GM23338 (cell line): ENCODE data around the gene EHBP1L1. TPM values are rescaled to one million over a fixed set of nuclear protein-coding genes. Genes with fewer than 3 reads are reported as not detected.

Experiments used
- ATAC-seq: fragments of 200-7000 bp; cut with Tn5 transposase; 3 replicates; pipeline ENCODE4 v1.9.1; 2020
- DNase-seq: peaks from one replicate; pipeline ENCODE4 v3.0.0-alpha.2; 2015; ENCODE audit warnings: low spot score
- H2AFZ ChIP-seq: fragments of 200-600 bp; sonication (generic); 2 replicates; pipeline ENCODE4 v1.8.0; 2016; ENCODE audit warnings: antibody characterized with exemption, mild to moderate bottlenecking, moderate library complexity
- H3F3A ChIP-seq: fragments of 200-600 bp; sonication (generic); replicated peaks from 2 replicates; pipeline ENCODE4 v1.8.0; 2017; ENCODE audit warnings: antibody characterized with exemption, mixed run types, low read depth
- H3K27ac ChIP-seq: fragments of 200-600 bp; sonication (generic); 2 replicates; pipeline ENCODE4 v1.6.1; 2016; ENCODE audit warnings: low read depth
- H3K27me3 ChIP-seq: fragments of 200-600 bp; sonication (generic); 2 replicates; pipeline ENCODE4 v1.8.0; 2016; ENCODE audit warnings: mild to moderate bottlenecking, mixed run types, moderate library complexity; ENCODE audit not compliant: insufficient read depth
- H3K36me3 ChIP-seq: fragments of 200-600 bp; sonication (generic); 2 replicates; pipeline ENCODE4 v1.8.0; 2016; ENCODE audit warnings: mild to moderate bottlenecking; ENCODE audit not compliant: insufficient read depth
- H3K4me1 ChIP-seq: fragments of 200-600 bp; sonication (generic); 2 replicates; pipeline ENCODE4 v1.8.0; 2016; ENCODE audit warnings: mild to moderate bottlenecking, moderate library complexity; ENCODE audit not compliant: insufficient read depth
- H3K4me2 ChIP-seq: fragments of 200-600 bp; sonication (generic); 2 replicates; pipeline ENCODE4 v1.7.1; 2017; ENCODE audit warnings: mixed run types
- H3K4me3 ChIP-seq: fragments of 200-600 bp; sonication (generic); 2 replicates; pipeline ENCODE4 v1.6.1; 2016; ENCODE audit warnings: mixed run types
- H3K79me2 ChIP-seq: fragments of 200-600 bp; sonication (generic); replicated peaks from 2 replicates; pipeline ENCODE4 v1.8.0; 2017; ENCODE audit warnings: mild to moderate bottlenecking; ENCODE audit not compliant: insufficient read depth
- H3K9me2 ChIP-seq: fragments of 200-600 bp; sonication (generic); 2 replicates; pipeline ENCODE4 v1.8.0; 2017; ENCODE audit not compliant: insufficient read depth
- H4K20me1 ChIP-seq: fragments of 200-600 bp; sonication (generic); replicated peaks from 2 replicates; pipeline ENCODE4 v1.8.0; 2017; ENCODE audit warnings: mild to moderate bottlenecking; ENCODE audit not compliant: insufficient read depth
- H3K27ac Mint-ChIP-seq: 2 replicates; pipeline ENCODE4 v1.8.0; 2020; ENCODE audit warnings: inconsistent platforms, mild to moderate bottlenecking, moderate library complexity, mixed read lengths
- H3K27me3 Mint-ChIP-seq: 3 replicates; pipeline ENCODE4 v1.8.0; 2022; ENCODE audit warnings: low read depth, mild to moderate bottlenecking, moderate library complexity, mixed read lengths, inconsistent platforms; ENCODE audit not compliant: insufficient read depth, poor library complexity
- H3K36me3 Mint-ChIP-seq: 3 replicates; pipeline ENCODE4 v1.8.0; 2021; ENCODE audit warnings: low read depth, mild to moderate bottlenecking, inconsistent platforms, moderate library complexity, mixed read lengths
- H3K4me1 Mint-ChIP-seq: 3 replicates; pipeline ENCODE4 v1.8.0; 2020; ENCODE audit warnings: mild to moderate bottlenecking, inconsistent platforms, mixed read lengths
- H3K4me3 Mint-ChIP-seq: 3 replicates; pipeline ENCODE4 v1.8.0; 2021; ENCODE audit warnings: moderate library complexity, mild to moderate bottlenecking, inconsistent platforms, mixed read lengths
- H3K9me3 Mint-ChIP-seq: 3 replicates; pipeline ENCODE4 v1.8.0; 2020; ENCODE audit warnings: moderate library complexity, mild to moderate bottlenecking, inconsistent platforms, mixed read lengths
- CREB1 ChIP-seq: fragments of 250-450 bp; sonication (Bioruptor Pico); IDR thresholded peaks from 2 replicates; pipeline ENCODE4 v1.5.0; 2020; ENCODE audit warnings: low read depth, mild to moderate bottlenecking, moderate library complexity
- EZH2 ChIP-seq: fragments of 200-600 bp; sonication (generic); IDR thresholded peaks from one replicate; pipeline ENCODE4 v1.8.0; 2017; ENCODE audit warnings: antibody characterized with exemption, mild to moderate bottlenecking, low read depth; ENCODE audit not compliant: unreplicated experiment
- JUNB ChIP-seq: IDR thresholded peaks from one replicate; pipeline ENCODE4 v1.6.1; 2016; ENCODE audit warnings: antibody characterized with exemption; ENCODE audit not compliant: unreplicated experiment
- NANOG ChIP-seq: IDR thresholded peaks from 2 replicates; pipeline ENCODE4 v1.6.1; 2016; ENCODE audit warnings: antibody characterized with exemption, borderline replicate concordance
- POLR2AphosphoS5 ChIP-seq: IDR thresholded peaks from 2 replicates; pipeline ENCODE4 v1.6.1; 2016; ENCODE audit warnings: antibody characterized with exemption, low read depth
- STAT1 ChIP-seq: IDR thresholded peaks from one replicate; pipeline ENCODE4 v1.6.1; 2016; ENCODE audit warnings: antibody characterized with exemption; ENCODE audit not compliant: unreplicated experiment
- ZNF114 ChIP-seq: fragments of 250-450 bp; sonication (Bioruptor Pico); IDR thresholded peaks from 2 replicates; pipeline ENCODE4 v1.5.0; 2020; ENCODE audit warnings: mild to moderate bottlenecking, moderate library complexity
- ZNF331 ChIP-seq: fragments of 250-450 bp; sonication (Bioruptor Pico); IDR thresholded peaks from 2 replicates; pipeline ENCODE4 v1.5.0; 2020; ENCODE audit warnings: low read depth, mild to moderate bottlenecking, moderate library complexity
- polyA plus RNA-seq: library from polyadenylated mRNA; unstranded; fragments of >200 nt; fragmentation: Nextera tagmentation; extraction: Ambion mirVana; gene quantifications from 2 replicates; pipeline ENCODE4 v1.2.1, GENCODE V29; 2016
- total RNA-seq: library from RNA; depleted of rRNA; stranded (reverse); fragments of >200 nt; shearing (Covaris generic); gene quantifications from 2 replicates; pipeline ENCODE4 v1.2.3, GENCODE V29; 2014
- TF ChIP-seq, protein P1 (sequence below), 2 experiments: fragments of 200-600 bp in 1 of 2; sonication (generic) in 1 of 2; conservative IDR thresholded peaks; 2 replicates each; pipeline versions ENCODE4 v1.5.1 to v1.6.1; 2016 to 2017; ENCODE audit warnings: antibody characterized with exemption in 2 of 2, low read depth in 2 of 2, mild to moderate bottlenecking in 2 of 2, moderate library complexity in 1 of 2
- TF ChIP-seq, protein P2 (sequence below): IDR thresholded peaks from 2 replicates; pipeline ENCODE4 v1.6.1; 2016; ENCODE audit warnings: antibody characterized with exemption
- TF ChIP-seq, protein P3 (sequence below): IDR thresholded peaks from one replicate; pipeline ENCODE4 v1.6.1; 2018; ENCODE audit warnings: antibody characterized with exemption; ENCODE audit not compliant: unreplicated experiment

The EHBP1L1 gene
- total and polyA plus RNA-seq, 2 experiments from 2014 or later: 2.9 to 10.9 TPM

DNA sequence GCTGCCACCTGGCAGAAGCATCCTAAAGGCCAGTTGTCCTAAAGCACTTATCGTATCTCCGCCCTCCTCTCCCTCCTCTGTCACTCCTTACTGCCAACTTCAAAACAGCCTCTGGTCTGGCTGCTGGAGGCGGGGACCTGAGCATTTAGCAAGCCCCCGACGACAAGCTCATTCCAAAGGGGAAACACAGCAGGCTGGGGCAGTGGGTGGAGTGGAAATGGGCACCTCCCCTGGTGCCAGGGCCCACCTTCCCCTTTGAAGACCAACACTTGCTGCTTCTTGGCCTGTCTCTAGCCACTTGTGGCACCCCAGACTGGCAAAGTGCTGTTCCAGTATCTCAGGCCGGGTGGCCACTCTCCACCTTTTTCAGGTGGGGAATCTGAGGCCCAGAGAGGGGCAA, 34.6 kb downstream of the EHBP1L1 start:
- Mint-ChIP-seq H3K27me3 (peaks cover 22% of the 10 kb centered on the region), H3K9me3 (no peaks in the 10 kb centered on the region), H3K27ac (no peak overlapping the region; the same call in 1 of the 2 replicates), H3K4me3 (no peak overlapping the region; the same call in 2 of the 3 replicates), H3K4me1 (peaks cover 17% of the 10 kb centered on the region), H3K36me3 (peaks cover 8% of the 10 kb centered on the region; the same call in 2 of the 3 replicates)
- Histone ChIP-seq H3K79me2 (peaks cover 11% of the 10 kb centered on the region; the same call in 1 of the 2 replicates), H3K27me3 (no peaks in the 10 kb centered on the region), H3K4me2 (no peak overlapping the region), H3F3A (peaks cover 21% of the 10 kb centered on the region), H3K27ac (no peak overlapping the region), H4K20me1 (no peaks in the 10 kb centered on the region; the same call in 1 of the 2 replicates), H3K4me3 (no peak overlapping the region), H3K36me3 (no peaks in the 10 kb centered on the region), H3K9me2 (no peaks in the 10 kb centered on the region), H2AFZ (no peak overlapping the region), H3K4me1 (peaks cover 21% of the 10 kb centered on the region)
- TF ChIP-seq ZNF114 (CRISPR knock-in tag) (no peak), JUNB (no peak), STAT1 (no peak), NANOG (no peak), ZNF331 (CRISPR knock-in tag) (no peak), CREB1 (CRISPR knock-in tag) (no peak), EZH2 (no peak)
- DNase-seq (no peak), ATAC-seq (no peak)

DNA sequence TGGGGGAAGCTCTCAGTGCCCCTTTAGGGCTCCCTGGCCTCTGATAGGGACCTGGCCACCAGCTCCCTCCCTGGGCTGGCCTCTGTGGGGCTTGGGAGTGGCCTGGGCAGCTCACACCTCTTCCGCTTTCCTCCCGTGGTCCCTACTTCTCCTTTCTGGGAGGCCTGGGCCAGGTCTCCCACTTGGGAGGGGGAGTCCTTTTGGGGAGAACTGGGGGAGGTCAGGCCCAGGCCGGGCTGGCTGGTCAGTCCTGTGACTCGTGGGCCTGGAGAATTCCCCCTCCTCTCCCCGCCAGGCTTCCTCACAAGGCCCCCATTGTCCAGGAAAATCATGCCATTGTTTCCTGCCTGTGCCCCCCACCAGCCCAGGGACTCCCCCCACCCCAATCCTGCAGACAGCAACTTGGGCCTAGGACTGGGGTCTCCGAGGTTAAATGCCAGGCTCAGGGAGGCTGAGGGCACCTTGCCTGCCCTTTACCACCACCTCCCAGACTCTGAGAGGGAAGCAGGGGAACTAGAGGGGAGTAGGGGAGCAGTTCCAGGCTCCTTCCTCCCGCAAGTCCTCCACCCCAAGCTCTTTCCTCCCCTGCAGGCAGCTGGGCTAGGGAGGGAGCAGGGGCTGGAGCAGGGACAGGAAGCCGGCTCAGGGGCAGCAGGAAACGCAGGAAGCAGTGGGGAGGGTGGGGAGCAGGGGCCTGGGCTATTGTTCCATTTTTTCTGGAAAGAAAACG, 35.3 kb downstream of the EHBP1L1 start:
- no peaks in the 10 kb centered on the region for H3K27me3 ChIP-seq
- peaks cover 20% of the 10 kb centered on the region for H3K4me1 ChIP-seq
- DNase-seq (peak; percentile 56), ATAC-seq (no peak)
- peak overlapping the region; percentile 59; the same call in 1 of the 2 replicates for H3K4me3 ChIP-seq
- peaks cover 12% of the 10 kb centered on the region for H3K79me2 ChIP-seq
- no peaks in the 10 kb centered on the region for H3K9me2 ChIP-seq
- Mint-ChIP-seq H3K27me3 (peaks cover 25% of the 10 kb centered on the region), H3K36me3 (peaks cover 6% of the 10 kb centered on the region; the same call in 1 of the 3 replicates), H3K4me1 (peaks cover 16% of the 10 kb centered on the region), H3K27ac (no peak overlapping the region), H3K9me3 (no peaks in the 10 kb centered on the region), H3K4me3 (peak overlapping the region; percentile 36; the same call in 2 of the 3 replicates)
- peaks cover 19% of the 10 kb centered on the region for H3F3A ChIP-seq
- H4K20me1 ChIP-seq: peaks cover under 1% of the 10 kb centered on the region; the same call in 1 of the 2 replicates
- H2AFZ ChIP-seq: no peak overlapping the region
- peak overlapping the region; percentile 38; the same call in 1 of the 2 replicates for H3K4me2 ChIP-seq
- no peaks in the 10 kb centered on the region for H3K36me3 ChIP-seq
- H3K27ac ChIP-seq: no peak overlapping the region
- TF ChIP-seq POLR2AphosphoS5 (no peak), NANOG (no peak), ZNF114 (CRISPR knock-in tag) (no peak), ZNF331 (CRISPR knock-in tag) (no peak), JUNB (no peak)
- TF ChIP-seq, protein P1, sequence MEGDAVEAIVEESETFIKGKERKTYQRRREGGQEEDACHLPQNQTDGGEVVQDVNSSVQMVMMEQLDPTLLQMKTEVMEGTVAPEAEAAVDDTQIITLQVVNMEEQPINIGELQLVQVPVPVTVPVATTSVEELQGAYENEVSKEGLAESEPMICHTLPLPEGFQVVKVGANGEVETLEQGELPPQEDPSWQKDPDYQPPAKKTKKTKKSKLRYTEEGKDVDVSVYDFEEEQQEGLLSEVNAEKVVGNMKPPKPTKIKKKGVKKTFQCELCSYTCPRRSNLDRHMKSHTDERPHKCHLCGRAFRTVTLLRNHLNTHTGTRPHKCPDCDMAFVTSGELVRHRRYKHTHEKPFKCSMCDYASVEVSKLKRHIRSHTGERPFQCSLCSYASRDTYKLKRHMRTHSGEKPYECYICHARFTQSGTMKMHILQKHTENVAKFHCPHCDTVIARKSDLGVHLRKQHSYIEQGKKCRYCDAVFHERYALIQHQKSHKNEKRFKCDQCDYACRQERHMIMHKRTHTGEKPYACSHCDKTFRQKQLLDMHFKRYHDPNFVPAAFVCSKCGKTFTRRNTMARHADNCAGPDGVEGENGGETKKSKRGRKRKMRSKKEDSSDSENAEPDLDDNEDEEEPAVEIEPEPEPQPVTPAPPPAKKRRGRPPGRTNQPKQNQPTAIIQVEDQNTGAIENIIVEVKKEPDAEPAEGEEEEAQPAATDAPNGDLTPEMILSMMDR (conservative IDR thresholded peaks at IDR 0.05; ENCODE audit: low read depth in 2 of 2): no peak
- TF ChIP-seq, protein P2, sequence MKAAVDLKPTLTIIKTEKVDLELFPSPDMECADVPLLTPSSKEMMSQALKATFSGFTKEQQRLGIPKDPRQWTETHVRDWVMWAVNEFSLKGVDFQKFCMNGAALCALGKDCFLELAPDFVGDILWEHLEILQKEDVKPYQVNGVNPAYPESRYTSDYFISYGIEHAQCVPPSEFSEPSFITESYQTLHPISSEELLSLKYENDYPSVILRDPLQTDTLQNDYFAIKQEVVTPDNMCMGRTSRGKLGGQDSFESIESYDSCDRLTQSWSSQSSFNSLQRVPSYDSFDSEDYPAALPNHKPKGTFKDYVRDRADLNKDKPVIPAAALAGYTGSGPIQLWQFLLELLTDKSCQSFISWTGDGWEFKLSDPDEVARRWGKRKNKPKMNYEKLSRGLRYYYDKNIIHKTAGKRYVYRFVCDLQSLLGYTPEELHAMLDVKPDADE: no peak
- TF ChIP-seq, protein P3, sequence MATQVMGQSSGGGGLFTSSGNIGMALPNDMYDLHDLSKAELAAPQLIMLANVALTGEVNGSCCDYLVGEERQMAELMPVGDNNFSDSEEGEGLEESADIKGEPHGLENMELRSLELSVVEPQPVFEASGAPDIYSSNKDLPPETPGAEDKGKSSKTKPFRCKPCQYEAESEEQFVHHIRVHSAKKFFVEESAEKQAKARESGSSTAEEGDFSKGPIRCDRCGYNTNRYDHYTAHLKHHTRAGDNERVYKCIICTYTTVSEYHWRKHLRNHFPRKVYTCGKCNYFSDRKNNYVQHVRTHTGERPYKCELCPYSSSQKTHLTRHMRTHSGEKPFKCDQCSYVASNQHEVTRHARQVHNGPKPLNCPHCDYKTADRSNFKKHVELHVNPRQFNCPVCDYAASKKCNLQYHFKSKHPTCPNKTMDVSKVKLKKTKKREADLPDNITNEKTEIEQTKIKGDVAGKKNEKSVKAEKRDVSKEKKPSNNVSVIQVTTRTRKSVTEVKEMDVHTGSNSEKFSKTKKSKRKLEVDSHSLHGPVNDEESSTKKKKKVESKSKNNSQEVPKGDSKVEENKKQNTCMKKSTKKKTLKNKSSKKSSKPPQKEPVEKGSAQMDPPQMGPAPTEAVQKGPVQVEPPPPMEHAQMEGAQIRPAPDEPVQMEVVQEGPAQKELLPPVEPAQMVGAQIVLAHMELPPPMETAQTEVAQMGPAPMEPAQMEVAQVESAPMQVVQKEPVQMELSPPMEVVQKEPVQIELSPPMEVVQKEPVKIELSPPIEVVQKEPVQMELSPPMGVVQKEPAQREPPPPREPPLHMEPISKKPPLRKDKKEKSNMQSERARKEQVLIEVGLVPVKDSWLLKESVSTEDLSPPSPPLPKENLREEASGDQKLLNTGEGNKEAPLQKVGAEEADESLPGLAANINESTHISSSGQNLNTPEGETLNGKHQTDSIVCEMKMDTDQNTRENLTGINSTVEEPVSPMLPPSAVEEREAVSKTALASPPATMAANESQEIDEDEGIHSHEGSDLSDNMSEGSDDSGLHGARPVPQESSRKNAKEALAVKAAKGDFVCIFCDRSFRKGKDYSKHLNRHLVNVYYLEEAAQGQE: no peak
